Ishikawa (cell line): ENCODE data around the gene CA7.

Source experiments
- EGR1 ChIP-seq: IDR thresholded peaks from 2 replicates; pipeline ENCODE4 v1.6.1; 2012
- EP300 ChIP-seq: IDR thresholded peaks from 2 replicates; pipeline ENCODE4 v1.6.1; 2012; ENCODE audit warnings: borderline replicate concordance
- FOXM1 ChIP-seq: IDR thresholded peaks from 2 replicates; pipeline ENCODE4 v1.6.1; 2012; ENCODE audit warnings: low read depth, borderline replicate concordance
- NFIC ChIP-seq: IDR thresholded peaks from 2 replicates; pipeline ENCODE4 v1.6.1; 2012
- RAD21 ChIP-seq: IDR thresholded peaks from 2 replicates; pipeline ENCODE4 v1.6.1; 2012; ENCODE audit warnings: low read depth
- REST ChIP-seq: IDR thresholded peaks from 2 replicates; pipeline ENCODE4 v1.6.1; 2012; ENCODE audit warnings: low read depth, mild to moderate bottlenecking
- TCF12 ChIP-seq: IDR thresholded peaks from 2 replicates; pipeline ENCODE4 v1.6.1; 2012; ENCODE audit warnings: low read depth
- YY1 ChIP-seq: IDR thresholded peaks from 2 replicates; pipeline ENCODE4 v1.6.1; 2012; ENCODE audit warnings: low read depth
- ZBTB7A ChIP-seq: IDR thresholded peaks from 2 replicates; pipeline ENCODE4 v1.6.1; 2012; ENCODE audit warnings: low read depth

GRCh38 chr16:66881014-66881417 is 36.8 kb downstream of the CA7 start:
- TF ChIP-seq EP300: no peak
- TF ChIP-seq TCF12: no peak
- TF ChIP-seq REST: no peak
- no peak for TF ChIP-seq FOXM1
- no peak; the same call in 1 of the 2 replicates for TF ChIP-seq ZBTB7A
- TF ChIP-seq RAD21: no peak
- TF ChIP-seq YY1: no peak
- TF ChIP-seq NFIC: no peak
- TF ChIP-seq EGR1: 0 out of 2 replicates have a peak, but pooled peaks have one; percentile 40
